ENCODE results near the gene COA8. TPM values are rescaled to one million over a fixed set of nuclear protein-coding genes. Genes with fewer than 3 reads are reported as not detected.

COA8 gene
- total and polyA plus RNA-seq, 9 of the 15 experiments (the other 6 are each of a cell fraction or from before 2014, with no cell fraction given) = 5.0 to 35.3 (median 25.7) TPM

- Histone ChIP-seq H3K9me3 (replicated peaks; ENCODE audit: control insufficient read depth, insufficient read depth, low read depth, low read length) (no peaks in the 10 kb centered on the region), H3K9ac (ENCODE audit: insufficient read depth in 1 of 2, low read depth in 2 of 2, low read length in 2 of 2) (peak overlapping the region; percentile 73 to 93; a peak in 3 of 4 replicates), H3K4me1 (replicated peaks in 1 of 2; ENCODE audit: control insufficient read depth in 2 of 2, insufficient read depth in 2 of 2, low read length in 2 of 2) (peaks cover 41 to 85% of the 10 kb centered on the region in 2 experiments), H3K4me2 (ENCODE audit: insufficient read depth, low read length) (peak overlapping the region; percentile 78), H2AFZ (ENCODE audit: low read depth, low read length) (peak overlapping the region; percentile 45; the same call in 1 of the 2 replicates), H3K9me1 (ENCODE audit: control insufficient read depth, insufficient read depth, low read length) (no peaks in the 10 kb centered on the region), H3K4me3 (peak overlapping the region; percentile 60), H3K79me2 (ENCODE audit: control insufficient read depth, insufficient read depth, low read length) (peaks cover 23% of the 10 kb centered on the region), H4K20me1 (replicated peaks; ENCODE audit: control insufficient read depth, insufficient read depth, low read length) (peaks cover 13% of the 10 kb centered on the region; the same call in 1 of the 2 replicates), H3K27ac (ENCODE audit: extremely low read depth, low read depth, low read length) (peak overlapping the region; percentile 83), H3K36me3 (ENCODE audit: control insufficient read depth, insufficient read depth, low read length) (peaks cover 23% of the 10 kb centered on the region; the same call in 1 of the 3 replicates), H3K27me3 (ENCODE audit: control insufficient read depth in 2 of 2, insufficient read depth in 2 of 2, low read length in 2 of 2) (no peaks in the 10 kb centered on the region)
- DNase-seq (ENCODE audit: extremely low read depth in 1 of 4, low spot score in 3 of 4) (peak; percentile 76 to 88 (median 82)), ATAC-seq (peak; percentile 74), FAIRE-seq (no peak)
- 0% methylated on average over 4 of the region's 66 CpGs for WGBS (ENCODE audit: insufficient coverage, low coverage, missing lambda C conversion rate)
- no TSS peak for BruUV-seq (replicated peaks)
- POLR2A ChIA-PET = interaction anchor here (0.6 to 2.5 kb wide), 9 partner anchors 10 to 684 kb away, joined by 3 to 12 read pairs (median 3); no protein-coding TSS in a partner anchor
- in situ Hi-C loops (cut with MboI) (no loop called here), intact Hi-C loops (cut with micrococcal nuclease) (loop anchor here (10.0 kb wide), 1 partner anchor 126 kb away; no protein-coding TSS in a partner anchor)
- CTCF ChIA-PET (ENCODE audit: low intra/inter-chr PET ratio) = no interaction called here
- TF ChIP-seq CCNT2 (IDR thresholded peaks at IDR 0.05; ENCODE audit: borderline replicate concordance, extremely low read depth, insufficient read length, low read depth, low read length) (peak; percentile 60), MTA1 (IDR thresholded peaks at IDR 0.05; ENCODE audit: borderline replicate concordance) (peak; percentile 22; the same call in 1 of the 2 replicates), BMI1 (IDR thresholded peaks at IDR 0.05; ENCODE audit: low read length) (no peak), MED1 (CRISPR knock-in tag; IDR thresholded peaks at IDR 0.05; ENCODE audit: borderline replicate concordance) (no peak), TRIM24 (IDR thresholded peaks at IDR 0.05) (peak in 1 of 2 experiments; percentile 47; a peak in 2 of 4 replicates), TFAP4 (CRISPR knock-in tag; IDR thresholded peaks at IDR 0.05; ENCODE audit: borderline replicate concordance) (peak; percentile 75), ZNF764 (CRISPR knock-in tag; IDR thresholded peaks at IDR 0.05; ENCODE audit: low read depth) (no peak), HNRNPL (IDR thresholded peaks at IDR 0.05; ENCODE audit: low read depth, low read length) (peak; percentile 84; the same call in 1 of the 2 replicates), ATF2 (CRISPR knock-in tag; IDR thresholded peaks at IDR 0.05) (no peak), ZNF589 (CRISPR knock-in tag; IDR thresholded peaks at IDR 0.05; ENCODE audit: low read depth) (no peak), ATF1 (CRISPR knock-in tag; IDR thresholded peaks at IDR 0.05) (no peak), ATF1 (tag; IDR thresholded peaks at IDR 0.05) (peak; percentile 77), XRCC5 (IDR thresholded peaks at IDR 0.05; ENCODE audit: low read depth, low read length) (0 out of 2 replicates have a peak, but pooled peaks have one; percentile 35), CTBP1 (IDR thresholded peaks at IDR 0.05; ENCODE audit: borderline replicate concordance) (peak; percentile 91), BCLAF1 (IDR thresholded peaks at IDR 0.05; ENCODE audit: borderline replicate concordance in 1 of 2, control insufficient read depth in 1 of 2, low read depth in 2 of 2, low read length in 1 of 2) (no peak), KDM2B (CRISPR knock-in tag; IDR thresholded peaks at IDR 0.05) (0 out of 2 replicates have a peak, but pooled peaks have one; percentile 35), NCOA6 (IDR thresholded peaks at IDR 0.05) (peak; percentile 72)
Observed at GRCh38 chr14:103520657-103521437, 41.9 kb upstream of the COA8 start.
